Nephron (organoid): ENCODE measurements around the gene KCNAB1.

Experiments
- H3K27ac Mint-ChIP-seq, 3 experiments: 2 replicates each; pipeline ENCODE4 v1.8.0; 2020; ENCODE audit warnings: mixed read lengths in 3 of 3, mild to moderate bottlenecking in 2 of 3, moderate library complexity in 1 of 3
- H3K27me3 Mint-ChIP-seq: 2 replicates; pipeline ENCODE4 v1.8.0; 2021; ENCODE audit warnings: low read depth, mild to moderate bottlenecking, moderate library complexity, mixed read lengths
- H3K36me3 Mint-ChIP-seq: 2 replicates; pipeline ENCODE4 v1.8.0; 2020; ENCODE audit warnings: low read depth, mixed read lengths
- H3K4me1 Mint-ChIP-seq: 2 replicates; pipeline ENCODE4 v1.8.0; 2020; ENCODE audit warnings: mixed read lengths
- H3K4me3 Mint-ChIP-seq, 3 experiments: 2 replicates each; pipeline ENCODE4 v1.8.0; 2020; ENCODE audit warnings: mild to moderate bottlenecking in 3 of 3, mixed read lengths in 3 of 3, moderate library complexity in 2 of 3
- H3K9me3 Mint-ChIP-seq: 2 replicates; pipeline ENCODE4 v1.8.0; 2020; ENCODE audit warnings: mixed read lengths
- CTCF ChIP-seq, 3 experiments: fragments of 200-600 bp; sonication (generic); IDR thresholded peaks; one replicate each; pipeline ENCODE4 v1.5.0; 2021; ENCODE audit warnings: antibody characterized with exemption in 3 of 3; ENCODE audit not compliant: unreplicated experiment in 3 of 3

Gene KCNAB1

GRCh38 chr3:156290924-156291271 lies 170.5 kb downstream of the KCNAB1 start:
- Mint-ChIP-seq H3K27me3 (peaks cover 59% of the 10 kb centered on the region), H3K4me1 (peaks cover 14% of the 10 kb centered on the region), H3K27ac (no peak overlapping the region), H3K4me3 (peak overlapping the region in 2 of 3 experiments; percentile 71 to 80), H3K9me3 (no peaks in the 10 kb centered on the region), H3K36me3 (no peaks in the 10 kb centered on the region)
- no peak for TF ChIP-seq CTCF (IDR thresholded peaks at IDR 0.05; ENCODE audit: unreplicated experiment in 3 of 3)

- Mint-ChIP-seq H3K4me1 (peaks cover 14% of the 10 kb centered on the region), H3K9me3 (no peaks in the 10 kb centered on the region), H3K27me3 (peaks cover 59% of the 10 kb centered on the region), H3K27ac (no peak overlapping the region), H3K4me3 (peak overlapping the region; percentile 64 to 80 (median 71)), H3K36me3 (no peaks in the 10 kb centered on the region)
- TF ChIP-seq CTCF (IDR thresholded peaks at IDR 0.05; ENCODE audit: unreplicated experiment in 3 of 3): no peak
Measured at GRCh38 chr3:156291272-156292123, 171.1 kb downstream of the KCNAB1 start.

GRCh38 chr3:156293566-156293965 lies 173.2 kb downstream of the KCNAB1 start:
- TF ChIP-seq CTCF (IDR thresholded peaks at IDR 0.05; ENCODE audit: unreplicated experiment in 3 of 3): no peak
- Mint-ChIP-seq H3K4me1 (peaks cover 14% of the 10 kb centered on the region), H3K36me3 (no peaks in the 10 kb centered on the region), H3K27ac (no peak overlapping the region), H3K27me3 (peaks cover 56% of the 10 kb centered on the region), H3K4me3 (no peak overlapping the region), H3K9me3 (no peaks in the 10 kb centered on the region)

- H3K4me3 Mint-ChIP-seq: no peak overlapping the region
- no peak overlapping the region for H3K27ac Mint-ChIP-seq
- H3K36me3 Mint-ChIP-seq: no peaks in the 10 kb centered on the region
- no peaks in the 10 kb centered on the region for H3K9me3 Mint-ChIP-seq
- peaks cover 4% of the 10 kb centered on the region for H3K4me1 Mint-ChIP-seq
- no peak for TF ChIP-seq CTCF (IDR thresholded peaks at IDR 0.05; ENCODE audit: unreplicated experiment in 3 of 3)
- H3K27me3 Mint-ChIP-seq: peaks cover 17% of the 10 kb centered on the region
Measured at GRCh38 chr3:156297582-156297981, 177.2 kb downstream of the KCNAB1 start.

GRCh38 chr3:156298014-156298413 lies 177.6 kb downstream of the KCNAB1 start:
- no peaks in the 10 kb centered on the region for H3K36me3 Mint-ChIP-seq
- TF ChIP-seq CTCF (IDR thresholded peaks at IDR 0.05; ENCODE audit: unreplicated experiment in 3 of 3): no peak
- peaks cover 12% of the 10 kb centered on the region for H3K27me3 Mint-ChIP-seq
- H3K4me3 Mint-ChIP-seq: no peak overlapping the region
- peaks cover 4% of the 10 kb centered on the region for H3K4me1 Mint-ChIP-seq
- no peaks in the 10 kb centered on the region for H3K9me3 Mint-ChIP-seq
- no peak overlapping the region for H3K27ac Mint-ChIP-seq

- TF ChIP-seq CTCF (IDR thresholded peaks at IDR 0.05; ENCODE audit: unreplicated experiment in 3 of 3): no peak
- H3K27ac Mint-ChIP-seq: no peak overlapping the region
- peaks cover 4% of the 10 kb centered on the region for H3K27me3 Mint-ChIP-seq
- no peaks in the 10 kb centered on the region for H3K9me3 Mint-ChIP-seq
- peaks cover 4% of the 10 kb centered on the region for H3K4me1 Mint-ChIP-seq
- no peak overlapping the region for H3K4me3 Mint-ChIP-seq
- no peaks in the 10 kb centered on the region for H3K36me3 Mint-ChIP-seq
Measured at GRCh38 chr3:156298938-156299337, 178.6 kb downstream of the KCNAB1 start.
